Activated naive CD8-positive, alpha-beta T cell treated with anti-CD3 and anti-CD28 coated beads, Interleukin-2, amount 10 ng/mL, durations not matched to agents 7 days and 5 days (primary cell): ENCODE results near the gene RBBP4. TPM values are rescaled to one million over a fixed set of nuclear protein-coding genes. Genes with fewer than 3 reads are reported as not detected.
A peak's percentile ranks its signal among the peaks of the same experiment; 100 is the strongest.

ENCODE experiments used
- ATAC-seq: fragments of 150-1000 bp; cut with Tn5 transposase; one replicate; pipeline ENCODE4 v1.10.0; 2021; ENCODE audit warnings: low read depth, moderate library complexity
- POLR2A ChIA-PET: fragments of 350-600 bp; sonication (Branson Sonifier 250); formaldehyde crosslinking; loops from one replicate; lab custom pipeline; 2021; ENCODE audit warnings: antibody characterized with exemption; lab: Charles Lee
- DNase-seq: peaks from one replicate; pipeline ENCODE4 v3.0.0; 2021
- H3K27ac Mint-ChIP-seq: one replicate; pipeline ENCODE4 v1.8.0; 2022; ENCODE audit warnings: mild to moderate bottlenecking, mixed read lengths
- H3K27me3 Mint-ChIP-seq: one replicate; pipeline ENCODE4 v1.8.0; 2022; ENCODE audit warnings: mild to moderate bottlenecking, moderate library complexity, mixed read lengths
- H3K36me3 Mint-ChIP-seq: one replicate; pipeline ENCODE4 v1.8.0; 2021; ENCODE audit warnings: mild to moderate bottlenecking, mixed read lengths
- H3K4me1 Mint-ChIP-seq: one replicate; pipeline ENCODE4 v1.8.0; 2021; ENCODE audit warnings: mixed read lengths
- H3K4me3 Mint-ChIP-seq: one replicate; pipeline ENCODE4 v1.8.0; 2022; ENCODE audit warnings: mild to moderate bottlenecking, moderate library complexity, mixed read lengths
- H3K9me3 Mint-ChIP-seq: one replicate; pipeline ENCODE4 v1.8.0; 2021; ENCODE audit warnings: mixed read lengths
- total RNA-seq, 2 experiments: library from RNA; stranded (reverse); gene quantifications; one replicate each; pipeline ENCODE4 v1.2.3, GENCODE V29; 2021

The RBBP4 gene
- 100 to 1,000 TPM; 273 to 280 TPM for total RNA-seq

- H3K9me3 Mint-ChIP-seq, result no peaks in the 10 kb centered on the region
- peaks cover 24% of the 10 kb centered on the region for H3K36me3 Mint-ChIP-seq
- peak within 1 kb of the TSS; percentile 91 for H3K4me3 Mint-ChIP-seq
- ATAC-seq (peak; percentile 89), DNase-seq (peak; percentile 100)
- H3K27ac Mint-ChIP-seq, result peak within 1 kb of the TSS; percentile 98
- POLR2A ChIA-PET, result interaction anchor here (0.6 to 3.0 kb wide), 19 partner anchors 9 to 728 kb away, joined by 3 to 14 read pairs (median 4); partner anchors contain the start of genes BSDC1, HDAC1, KPNA6 and MARCKSL1
- H3K27me3 Mint-ChIP-seq, result no peaks in the 10 kb centered on the region
- H3K4me1 Mint-ChIP-seq, result peaks cover 33% of the 10 kb centered on the region
Measured at GRCh38 chr1:32650752-32651460, at the start of gene RBBP4. RBBP4 (plus strand) TSS chr1:32651208; CDS start chr1:32651307, 99 bp downstream.

- no peak for ATAC-seq
- no peaks in the 10 kb centered on the region for H3K36me3 Mint-ChIP-seq
- H3K4me3 Mint-ChIP-seq, result no peak overlapping the region
- H3K4me1 Mint-ChIP-seq, result no peaks in the 10 kb centered on the region
- POLR2A ChIA-PET, result no interaction called here
- no peak overlapping the region for H3K27ac Mint-ChIP-seq
- no peak for DNase-seq
- H3K9me3 Mint-ChIP-seq, result no peaks in the 10 kb centered on the region
- no peaks in the 10 kb centered on the region for H3K27me3 Mint-ChIP-seq
Measured at GRCh38 chr1:32605711-32606424, 45.1 kb upstream of the RBBP4 start.

DNA sequence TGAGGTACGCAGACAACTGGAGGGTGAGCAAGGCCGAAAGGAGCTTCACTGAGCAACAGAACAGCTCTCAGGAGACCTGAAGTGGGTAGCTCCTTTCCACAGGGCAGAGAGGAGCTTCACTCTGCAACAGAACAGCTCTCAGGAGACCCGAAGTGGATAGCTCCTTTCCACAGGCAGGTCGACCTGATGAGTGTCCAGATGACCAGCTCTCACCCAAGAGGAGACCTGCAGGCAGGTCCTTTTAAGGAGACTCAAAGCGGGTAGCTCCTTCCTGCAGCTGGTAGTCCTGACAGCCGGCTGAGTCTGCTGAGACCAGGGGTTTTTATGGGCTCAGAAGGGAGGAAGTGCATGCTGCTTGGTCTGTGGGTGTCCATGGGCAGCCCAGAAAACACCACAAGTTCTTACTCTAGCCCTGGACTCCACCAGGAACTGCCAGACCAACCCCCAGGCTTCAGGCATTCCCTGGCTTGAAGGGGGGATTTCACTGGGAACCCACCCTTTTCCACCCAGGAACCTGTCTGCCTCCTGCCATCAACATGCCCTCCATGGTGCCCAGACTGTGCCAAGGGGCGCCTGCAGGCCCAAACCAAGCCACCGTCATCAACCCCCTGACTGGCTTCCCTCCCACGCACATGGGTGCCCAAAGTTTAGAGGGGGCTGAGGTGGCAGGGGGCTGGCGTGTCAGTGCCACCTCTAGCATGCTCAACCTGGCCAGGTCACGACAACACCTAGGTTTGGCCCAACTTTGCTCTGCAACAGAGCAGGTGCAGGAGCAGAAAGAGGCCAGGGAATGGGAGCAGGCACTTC, 44.2 kb upstream of the RBBP4 start:
- no peaks in the 10 kb centered on the region for H3K36me3 Mint-ChIP-seq
- no peaks in the 10 kb centered on the region for H3K27me3 Mint-ChIP-seq
- no peak overlapping the region for H3K4me3 Mint-ChIP-seq
- no peaks in the 10 kb centered on the region for H3K4me1 Mint-ChIP-seq
- no peak for ATAC-seq
- no peak overlapping the region for H3K27ac Mint-ChIP-seq
- no peak for DNase-seq
- no peaks in the 10 kb centered on the region for H3K9me3 Mint-ChIP-seq
- POLR2A ChIA-PET, result no interaction called here

DNA sequence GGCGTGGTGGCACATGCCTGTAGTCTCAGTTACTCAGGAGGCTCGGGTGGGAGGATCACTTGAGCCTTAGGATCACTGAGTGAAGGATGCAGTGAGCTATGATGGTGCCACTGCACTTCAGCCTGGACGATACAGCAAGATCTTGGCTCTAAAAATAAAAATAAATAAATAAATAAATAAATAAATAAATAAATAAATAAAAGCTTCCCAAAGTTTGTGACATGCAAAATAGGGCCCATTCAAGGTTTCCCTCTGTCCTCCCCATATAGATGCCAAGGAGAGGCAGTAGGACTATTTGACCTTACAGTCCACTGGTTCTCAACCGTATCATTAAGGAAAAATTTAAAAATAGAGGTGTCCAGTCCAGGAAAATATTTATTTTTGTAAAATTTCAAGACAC, 41.8 kb upstream of the RBBP4 start:
- no peak overlapping the region for H3K27ac Mint-ChIP-seq
- H3K4me1 Mint-ChIP-seq, result peaks cover 5% of the 10 kb centered on the region
- no peaks in the 10 kb centered on the region for H3K9me3 Mint-ChIP-seq
- DNase-seq, result no peak
- H3K36me3 Mint-ChIP-seq, result no peaks in the 10 kb centered on the region
- POLR2A ChIA-PET, result no interaction called here
- ATAC-seq, result no peak
- H3K4me3 Mint-ChIP-seq, result no peak overlapping the region
- H3K27me3 Mint-ChIP-seq, result no peaks in the 10 kb centered on the region

DNA sequence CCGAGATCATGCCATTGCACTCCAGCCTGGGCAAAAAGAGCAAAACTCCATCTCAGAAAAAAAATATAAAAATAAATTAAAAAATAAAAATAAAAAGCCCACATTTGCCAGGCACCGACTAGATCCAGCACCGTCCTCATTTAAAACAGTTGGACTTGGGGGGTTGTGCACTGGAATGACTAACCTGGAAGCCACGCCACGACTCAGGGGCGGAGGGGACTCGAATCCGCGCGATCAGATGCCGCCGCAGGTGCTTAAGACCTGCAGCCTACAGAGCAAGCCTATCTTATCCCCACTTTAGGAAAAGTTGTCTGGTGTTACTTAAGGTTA, 39.2 kb upstream of the RBBP4 start:
- H3K9me3 Mint-ChIP-seq, result no peaks in the 10 kb centered on the region
- no peaks in the 10 kb centered on the region for H3K27me3 Mint-ChIP-seq
- H3K36me3 Mint-ChIP-seq, result no peaks in the 10 kb centered on the region
- no peak overlapping the region for H3K27ac Mint-ChIP-seq
- POLR2A ChIA-PET, result interaction anchor here (0.5 to 1.6 kb wide), 3 partner anchors 24 to 258 kb away, joined by 4 to 6 read pairs (median 4); partner anchors contain the start of genes RBBP4 and ZBTB8OS
- ATAC-seq (no peak), DNase-seq (no peak)
- peaks cover 5% of the 10 kb centered on the region for H3K4me1 Mint-ChIP-seq
- peak overlapping the region; percentile 80 for H3K4me3 Mint-ChIP-seq

DNA sequence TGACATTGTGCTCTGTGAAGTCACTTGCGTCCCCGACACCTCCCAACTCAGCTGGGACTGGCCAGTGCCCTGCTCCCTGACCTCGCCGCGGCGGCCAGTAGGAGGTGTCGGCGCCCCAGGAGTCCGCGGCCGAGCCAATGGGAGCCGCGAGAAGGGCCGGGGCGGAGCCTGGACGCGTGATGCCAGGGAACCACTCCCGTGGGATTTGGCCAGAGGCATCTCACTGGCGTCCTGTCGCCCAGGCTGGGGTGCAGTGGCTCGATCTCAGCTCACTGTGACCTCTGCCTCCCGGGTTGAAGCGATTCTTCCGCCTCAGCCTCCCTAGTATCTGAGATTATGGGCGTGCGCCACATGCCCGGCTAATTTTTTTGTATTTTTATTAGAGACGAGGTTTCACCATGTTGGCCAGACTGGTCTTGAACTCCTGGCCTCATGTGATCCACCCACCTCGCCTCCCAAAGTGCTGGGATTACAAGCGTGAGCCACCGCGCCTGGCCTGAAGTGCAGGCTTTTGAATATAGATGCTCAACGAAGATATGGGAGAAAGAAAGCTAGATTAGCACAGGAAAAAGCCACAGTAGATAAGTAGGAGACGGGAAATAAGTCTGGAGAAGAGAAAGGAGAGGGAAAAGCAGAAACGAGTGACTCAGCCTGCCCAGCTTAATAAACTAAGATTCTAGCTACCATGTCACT, 38.7 kb upstream of the RBBP4 start:
- POLR2A ChIA-PET, result interaction anchor here (0.6 to 1.6 kb wide), 3 partner anchors 23 to 38 kb away, joined by 4 to 6 read pairs (median 4); partner anchors contain the start of genes RBBP4 and ZBTB8OS
- no peaks in the 10 kb centered on the region for H3K27me3 Mint-ChIP-seq

GRCh38 chr1:32613472-32613871, 37.5 kb upstream of the RBBP4 start:
- peaks cover 5% of the 10 kb centered on the region for H3K4me1 Mint-ChIP-seq
- DNase-seq (no peak), ATAC-seq (no peak)
- H3K4me3 Mint-ChIP-seq, result no peak overlapping the region
- peaks cover 2% of the 10 kb centered on the region for H3K36me3 Mint-ChIP-seq
- POLR2A ChIA-PET, result interaction anchor here (0.6 to 1.6 kb wide), 2 partner anchors 9 to 37 kb away, joined by 3 to 4 read pairs; partner anchors contain the start of genes RBBP4 and ZBTB8OS
- H3K27ac Mint-ChIP-seq, result no peak overlapping the region
- no peaks in the 10 kb centered on the region for H3K9me3 Mint-ChIP-seq
- no peaks in the 10 kb centered on the region for H3K27me3 Mint-ChIP-seq

More for the DNA sequence above, 38.7 kb upstream of the RBBP4 start:
- Mint-ChIP-seq H3K27ac (no peak overlapping the region), H3K4me3 (peak overlapping the region; percentile 80), H3K36me3 (no peaks in the 10 kb centered on the region), H3K4me1 (peaks cover 5% of the 10 kb centered on the region), H3K9me3 (no peaks in the 10 kb centered on the region)
- DNase-seq, result peak; percentile 68
- peak; percentile 90 for ATAC-seq

- POLR2A ChIA-PET, result no interaction called here
- ATAC-seq (no peak), DNase-seq (no peak)
- Mint-ChIP-seq H3K4me3 (no peak overlapping the region), H3K27ac (no peak overlapping the region), H3K9me3 (no peaks in the 10 kb centered on the region), H3K4me1 (peaks cover 13% of the 10 kb centered on the region), H3K36me3 (peaks cover 24% of the 10 kb centered on the region), H3K27me3 (no peaks in the 10 kb centered on the region)
Measured at GRCh38 chr1:32618673-32619221, 32.3 kb upstream of the RBBP4 start.

DNA sequence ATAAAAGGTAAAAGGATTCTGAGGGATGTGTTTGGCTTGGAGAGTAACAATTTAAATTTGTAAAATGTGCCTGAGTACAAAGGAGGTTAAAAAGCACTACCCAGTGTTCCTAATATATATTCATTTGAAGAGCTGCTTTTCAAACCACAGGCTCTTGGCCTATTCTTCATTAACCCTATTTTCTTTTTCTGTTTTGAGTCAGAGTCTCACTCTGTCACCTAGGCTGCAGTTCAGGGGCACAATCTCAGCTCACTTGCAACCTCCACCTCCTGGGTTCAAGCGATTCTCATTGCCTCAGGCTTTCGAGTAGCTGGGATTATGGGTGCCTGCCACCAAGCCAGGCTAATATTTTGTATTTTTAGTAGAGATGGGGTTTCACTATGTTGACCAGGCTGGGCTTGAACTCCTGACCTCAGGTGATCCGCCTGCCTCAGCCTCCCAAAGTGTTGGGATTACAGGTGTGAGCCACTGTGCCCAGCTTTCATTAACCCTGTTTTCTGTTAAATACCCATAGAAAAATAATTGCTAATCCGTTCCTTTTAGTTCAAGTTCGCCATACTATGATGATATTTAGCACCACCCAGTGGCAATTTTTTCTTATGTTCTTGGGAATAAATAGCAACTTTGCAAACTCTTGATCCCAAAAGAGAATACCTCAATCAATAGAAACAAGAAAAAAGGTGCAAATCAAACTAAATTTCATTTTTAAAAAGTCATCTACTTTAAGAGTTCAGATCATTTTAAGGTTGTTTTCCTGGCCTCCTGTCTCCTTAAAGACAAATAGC, 31.1 kb upstream of the RBBP4 start:
- Mint-ChIP-seq H3K27me3 (no peaks in the 10 kb centered on the region), H3K4me1 (peaks cover 19% of the 10 kb centered on the region), H3K9me3 (peaks cover 3% of the 10 kb centered on the region), H3K4me3 (no peak overlapping the region), H3K36me3 (peaks cover 32% of the 10 kb centered on the region), H3K27ac (no peak overlapping the region)
- DNase-seq (no peak), ATAC-seq (no peak)
- POLR2A ChIA-PET, result no interaction called here

GRCh38 chr1:32622205-32622604, 28.8 kb upstream of the RBBP4 start:
- Mint-ChIP-seq H3K27ac (no peak overlapping the region), H3K27me3 (no peaks in the 10 kb centered on the region), H3K4me1 (peaks cover 23% of the 10 kb centered on the region), H3K36me3 (peaks cover 41% of the 10 kb centered on the region), H3K9me3 (peaks cover 3% of the 10 kb centered on the region), H3K4me3 (no peak overlapping the region)
- ATAC-seq (no peak), DNase-seq (no peak)
- POLR2A ChIA-PET, result no interaction called here

DNA sequence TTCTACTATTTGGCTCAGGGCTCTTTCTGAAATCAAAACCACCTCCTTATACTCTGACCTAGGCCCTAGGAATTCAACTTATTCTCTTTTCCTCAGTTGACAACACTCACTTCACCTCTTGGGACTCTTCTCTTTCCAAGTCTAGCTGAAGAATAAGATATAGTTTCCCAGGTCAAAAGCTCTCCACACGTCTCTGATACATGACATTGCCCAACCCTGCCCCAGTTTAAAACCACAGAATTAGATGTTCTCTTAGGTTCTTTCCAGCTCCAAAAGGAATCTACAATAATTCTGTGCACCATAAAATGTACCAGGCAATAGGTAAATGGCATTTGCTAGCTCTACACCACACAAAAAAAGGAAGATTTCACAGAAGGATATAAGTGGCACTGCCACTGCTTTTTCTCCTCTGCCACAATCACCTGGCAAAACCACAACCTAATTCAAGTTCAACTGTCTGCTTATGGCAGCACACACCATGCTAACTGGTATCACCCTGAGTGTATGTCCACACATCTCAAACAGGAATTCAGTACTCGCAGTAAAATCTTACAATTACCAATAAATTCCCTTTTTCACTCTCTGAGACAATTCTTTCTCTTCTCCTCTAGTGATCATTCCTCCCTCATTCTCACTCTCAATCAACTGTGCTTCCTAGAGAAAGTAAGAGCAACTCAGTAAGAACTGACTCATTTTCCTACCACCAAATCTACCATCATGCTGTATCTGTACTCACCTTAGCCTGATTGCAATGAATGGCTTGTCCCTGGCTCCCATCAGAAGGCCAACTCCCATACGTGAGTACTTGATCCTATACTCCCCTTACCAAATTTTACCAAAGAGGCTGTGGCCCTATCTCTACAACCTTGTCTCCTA, 28.0 kb upstream of the RBBP4 start:
- H3K27me3 Mint-ChIP-seq, result no peaks in the 10 kb centered on the region

More for the DNA sequence above, 28.0 kb upstream of the RBBP4 start:
- POLR2A ChIA-PET, result interaction anchor here (0.5 to 0.7 kb wide), 2 partner anchors 9 to 73 kb away, joined by 3 read pairs; no protein-coding TSS in a partner anchor
- Mint-ChIP-seq H3K4me3 (peak overlapping the region; percentile 17), H3K4me1 (peaks cover 30% of the 10 kb centered on the region), H3K9me3 (peaks cover 3% of the 10 kb centered on the region), H3K27ac (peak overlapping the region; percentile 14), H3K36me3 (peaks cover 43% of the 10 kb centered on the region)
- peak; percentile 22 for ATAC-seq
- no peak for DNase-seq
